HG02885 (cell line): ENCODE results near the gene TKT.
A peak's percentile ranks its signal among the peaks of the same experiment; 100 is the strongest.

Experiments
- ATAC-seq: cut with Tn5 transposase; IDR thresholded peaks from one replicate; pipeline ENCODE4 v1.9.1; 2021; ENCODE audit warnings: mild to moderate bottlenecking; ENCODE audit not compliant: unreplicated experiment, poor library complexity

The TKT gene

GRCh38 chr3:53226142-53226840 lies 29.5 kb downstream of the TKT start:
- ATAC-seq, result no peak

- ATAC-seq, result no peak
Observed at GRCh38 chr3:53225651-53226050, 30.2 kb downstream of the TKT start.

GRCh38 chr3:53225181-53225580 lies 30.6 kb downstream of the TKT start:
- ATAC-seq, result no peak

GRCh38 chr3:53224536-53224935 lies 31.3 kb downstream of the TKT start:
- no peak for ATAC-seq

- ATAC-seq, result no peak
Observed at GRCh38 chr3:53224026-53224425, 31.8 kb downstream of the TKT start.

GRCh38 chr3:53223541-53223966 lies 32.3 kb downstream of the TKT start:
- no peak for ATAC-seq

- ATAC-seq, result no peak
Observed at GRCh38 chr3:53223025-53223424, 32.8 kb downstream of the TKT start.

- no peak for ATAC-seq
Observed at GRCh38 chr3:53222183-53222901, 33.5 kb downstream of the TKT start.

GRCh38 chr3:53221827-53222182 lies 34.0 kb downstream of the TKT start:
- no peak for ATAC-seq

- ATAC-seq, result no peak
Observed at GRCh38 chr3:53221345-53221744, 34.5 kb downstream of the TKT start.

- ATAC-seq, result peak; percentile 81
Observed at GRCh38 chr3:53219895-53220483, 35.8 kb downstream of the TKT start.

- no peak for ATAC-seq
Observed at GRCh38 chr3:53218131-53218530, 37.7 kb downstream of the TKT start.

- no peak for ATAC-seq
Observed at GRCh38 chr3:53217175-53217574, 38.6 kb downstream of the TKT start.

- ATAC-seq, result no peak
Observed at GRCh38 chr3:53216723-53217122, 39.1 kb downstream of the TKT start.

- no peak for ATAC-seq
Observed at GRCh38 chr3:53215816-53216215, 40.0 kb downstream of the TKT start.

GRCh38 chr3:53213276-53213675 lies 42.5 kb downstream of the TKT start:
- ATAC-seq, result no peak

GRCh38 chr3:53211706-53212702 lies 43.8 kb downstream of the TKT start:
- no peak for ATAC-seq

- ATAC-seq, result no peak
Observed at GRCh38 chr3:53202331-53203015, 53.3 kb downstream of the TKT start.

- no peak for ATAC-seq
Observed at GRCh38 chr3:53200501-53201498, 55.0 kb downstream of the TKT start.
